Measurements from ENCODE around the gene PRICKLE1. TPM values are rescaled to one million over a fixed set of nuclear protein-coding genes. Genes with fewer than 3 reads are reported as not detected.

Gene PRICKLE1
- total and polyA plus RNA-seq, 2 donors (not counting 3 experiments of a cell fraction or from before 2014, with no cell fraction given): 34.3 to 86.0 TPM

DNA sequence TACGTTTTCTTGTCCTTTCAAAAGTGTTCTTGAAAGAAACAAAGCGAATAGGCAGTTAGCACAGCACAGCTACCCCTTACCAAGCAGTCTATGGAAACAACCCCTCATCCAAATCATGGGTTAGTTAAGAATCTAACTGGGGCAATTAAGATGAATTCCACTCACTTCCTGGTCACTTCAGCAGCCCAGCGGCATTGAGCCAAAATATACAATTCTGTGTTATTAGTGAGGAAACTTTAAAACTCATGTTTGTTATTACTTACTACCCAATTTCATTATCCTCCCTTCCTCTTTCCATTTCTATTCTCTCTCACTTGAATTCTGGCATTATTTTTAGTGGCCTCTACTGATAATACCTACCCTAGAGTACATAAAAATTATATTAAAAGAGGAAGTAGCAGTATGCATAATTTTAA, 142.2 kb downstream of the PRICKLE1 start:
- CTCF ChIA-PET: interaction anchor here (0.8 to 1.5 kb wide), 5 partner anchors 16 to 835 kb away, joined by 3 to 4 read pairs (median 3); no protein-coding TSS in a partner anchor
- peak overlapping the region; percentile 46 for H3K9ac ChIP-seq (replicated peaks; ENCODE audit: extremely low read depth, insufficient read depth, low read length)
- peaks cover 35% of the 10 kb centered on the region for H3K4me1 ChIP-seq (ENCODE audit: control insufficient read depth, extremely low read depth, insufficient read depth, low read length)
- POLR2A ChIA-PET: no interaction called here
- H3K4me2 ChIP-seq (ENCODE audit: insufficient read depth, low read length): peak overlapping the region; percentile 83
- no peaks in the 10 kb centered on the region for H3K79me2 ChIP-seq (ENCODE audit: control insufficient read depth, insufficient read depth, low read length)
- DNase-seq (ENCODE audit: low read depth, low spot score): peak; percentile 94
- peak overlapping the region; percentile 39 for H3K27ac ChIP-seq (ENCODE audit: insufficient read depth, low read depth, low read length)
- dilution Hi-C loops (cut with MboI; ENCODE audit: extremely low pct_ligation_motif_present, low sequenced_read_pairs): no loop called here
- H3K27me3 ChIP-seq (ENCODE audit: control insufficient read depth in 2 of 2, insufficient read depth in 2 of 2, low read length in 2 of 2): no peaks in the 10 kb centered on the region
- TF ChIP-seq GATA2 (IDR thresholded peaks at IDR 0.05; ENCODE audit: insufficient read depth, insufficient read length, low read depth, low read length) (peak; percentile 86), POLR2A (IDR thresholded peaks at IDR 0.05; ENCODE audit: low read depth, low read length) (no peak), POLR2AphosphoS5 (IDR thresholded peaks at IDR 0.05; ENCODE audit: insufficient read depth, low read depth, low read length) (peak; percentile 23), FOS (IDR thresholded peaks at IDR 0.05; ENCODE audit: borderline replicate concordance, insufficient read depth, low read length) (peak; percentile 25), JUN (IDR thresholded peaks at IDR 0.05; ENCODE audit: borderline replicate concordance, insufficient read depth, insufficient read length, low read depth) (peak; percentile 27)
- H3K9me3 ChIP-seq (replicated peaks; ENCODE audit: control insufficient read depth, insufficient read depth, low read length): no peaks in the 10 kb centered on the region
- FAIRE-seq: peak; percentile 66
- H4K20me1 ChIP-seq (replicated peaks; ENCODE audit: control insufficient read depth, extremely low read depth, insufficient read depth, low read length): no peaks in the 10 kb centered on the region
- intact Hi-C loops (cut with micrococcal nuclease): loop anchor here (1.0 to 2.0 kb wide), 4 partner anchors 21 to 51 kb away; no protein-coding TSS in a partner anchor
- BruUV-seq (replicated peaks): TSS peak; percentile 6
- no peak overlapping the region for H2AFZ ChIP-seq (ENCODE audit: low read depth, low read length)
- peaks cover 2 to 3% of the 10 kb centered on the region in 2 experiments for H3K36me3 ChIP-seq (ENCODE audit: control insufficient read depth in 2 of 2, extremely low read depth in 1 of 2, insufficient read depth in 2 of 2, low read length in 2 of 2)
- peak overlapping the region in 1 of 3 experiments; percentile 22 for H3K4me3 ChIP-seq (replicated peaks in 1 of 3; ENCODE audit: insufficient read depth in 1 of 3, low read depth in 1 of 3, low read length in 3 of 3)
- H3K9me1 ChIP-seq (replicated peaks; ENCODE audit: control insufficient read depth, extremely low read depth, insufficient read depth, low read length): no peaks in the 10 kb centered on the region

- Histone ChIP-seq H3K27ac (ENCODE audit: insufficient read depth, low read depth, low read length) (peak overlapping the region; percentile 39), H2AFZ (ENCODE audit: low read depth, low read length) (no peak overlapping the region), H3K9me3 (replicated peaks; ENCODE audit: control insufficient read depth, insufficient read depth, low read length) (no peaks in the 10 kb centered on the region), H3K36me3 (ENCODE audit: control insufficient read depth in 2 of 2, extremely low read depth in 1 of 2, insufficient read depth in 2 of 2, low read length in 2 of 2) (peaks cover 2 to 5% of the 10 kb centered on the region in 2 experiments), H4K20me1 (replicated peaks; ENCODE audit: control insufficient read depth, extremely low read depth, insufficient read depth, low read length) (no peaks in the 10 kb centered on the region), H3K27me3 (ENCODE audit: control insufficient read depth in 2 of 2, insufficient read depth in 2 of 2, low read length in 2 of 2) (no peaks in the 10 kb centered on the region), H3K9me1 (replicated peaks; ENCODE audit: control insufficient read depth, extremely low read depth, insufficient read depth, low read length) (no peaks in the 10 kb centered on the region), H3K79me2 (ENCODE audit: control insufficient read depth, insufficient read depth, low read length) (no peaks in the 10 kb centered on the region), H3K4me2 (ENCODE audit: insufficient read depth, low read length) (peak overlapping the region; percentile 83), H3K9ac (replicated peaks; ENCODE audit: extremely low read depth, insufficient read depth, low read length) (no peak overlapping the region), H3K4me3 (replicated peaks in 1 of 3; ENCODE audit: insufficient read depth in 1 of 3, low read depth in 1 of 3, low read length in 3 of 3) (no peak overlapping the region), H3K4me1 (ENCODE audit: control insufficient read depth, extremely low read depth, insufficient read depth, low read length) (peaks cover 35% of the 10 kb centered on the region)
- DNase-seq (ENCODE audit: low read depth, low spot score): peak; percentile 77
- intact Hi-C loops (cut with micrococcal nuclease) (loop anchor here (1.0 to 2.0 kb wide), 4 partner anchors 20 to 50 kb away; no protein-coding TSS in a partner anchor), dilution Hi-C loops (cut with MboI; ENCODE audit: extremely low pct_ligation_motif_present, low sequenced_read_pairs) (no loop called here)
- ChIA-PET POLR2A (no interaction called here), CTCF (interaction anchor here (0.6 to 2.2 kb wide), 5 partner anchors 15 to 143 kb away, joined by 3 to 6 read pairs (median 4); no protein-coding TSS in a partner anchor)
- FAIRE-seq: peak; percentile 80
- TF ChIP-seq POLR2AphosphoS5 (IDR thresholded peaks at IDR 0.05; ENCODE audit: insufficient read depth, low read depth, low read length) (peak; percentile 70), POLR2A (IDR thresholded peaks at IDR 0.05; ENCODE audit: low read depth, low read length) (peak; percentile 27), JUN (IDR thresholded peaks at IDR 0.05; ENCODE audit: borderline replicate concordance, insufficient read depth, insufficient read length, low read depth) (no peak), GATA2 (IDR thresholded peaks at IDR 0.05; ENCODE audit: insufficient read depth, insufficient read length, low read depth, low read length) (peak; percentile 82)
- no TSS peak for BruUV-seq (replicated peaks)
Measured at GRCh38 chr12:42446761-42447160, 142.8 kb downstream of the PRICKLE1 start.

Data from endothelial cell of umbilical vein (primary cell).